GM18517 (cell line): ENCODE data around the gene XXYLT1.
"Not testable (repeated sequence)": the region's sequence is repeated elsewhere in the genome, so short reads cannot be mapped to it uniquely, and the experiment has no call there.

Source experiments
- ATAC-seq: cut with Tn5 transposase; IDR thresholded peaks from one replicate; pipeline ENCODE4 v1.9.1; 2021; ENCODE audit warnings: mild to moderate bottlenecking, moderate library complexity; ENCODE audit not compliant: unreplicated experiment

Gene XXYLT1

DNA sequence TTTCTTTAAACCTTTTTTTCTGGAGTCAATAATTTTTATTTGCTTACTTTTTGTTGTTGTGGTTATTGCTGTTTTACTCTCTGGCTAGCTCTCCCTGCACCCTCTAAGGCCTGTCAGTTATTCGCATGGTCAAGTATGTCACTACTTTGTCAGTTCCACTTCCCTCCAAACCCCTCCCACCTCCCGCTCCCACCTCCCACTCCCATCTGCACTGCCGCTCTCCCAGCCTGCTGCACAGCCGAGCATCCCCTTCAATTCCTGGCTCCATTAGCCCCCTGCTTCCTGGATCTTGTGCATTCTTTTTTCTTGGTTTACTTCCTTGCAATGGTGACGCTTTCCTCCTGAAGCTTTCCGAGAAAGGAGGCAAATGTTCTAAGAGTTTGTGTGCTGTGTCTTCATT lies 218.0 kb downstream of the XXYLT1 start:
- no peak for ATAC-seq

- not testable (repeated sequence) for ATAC-seq
These were observed 220.7 kb downstream of the XXYLT1 start for GRCh38 chr3:195050296-195050695.

DNA sequence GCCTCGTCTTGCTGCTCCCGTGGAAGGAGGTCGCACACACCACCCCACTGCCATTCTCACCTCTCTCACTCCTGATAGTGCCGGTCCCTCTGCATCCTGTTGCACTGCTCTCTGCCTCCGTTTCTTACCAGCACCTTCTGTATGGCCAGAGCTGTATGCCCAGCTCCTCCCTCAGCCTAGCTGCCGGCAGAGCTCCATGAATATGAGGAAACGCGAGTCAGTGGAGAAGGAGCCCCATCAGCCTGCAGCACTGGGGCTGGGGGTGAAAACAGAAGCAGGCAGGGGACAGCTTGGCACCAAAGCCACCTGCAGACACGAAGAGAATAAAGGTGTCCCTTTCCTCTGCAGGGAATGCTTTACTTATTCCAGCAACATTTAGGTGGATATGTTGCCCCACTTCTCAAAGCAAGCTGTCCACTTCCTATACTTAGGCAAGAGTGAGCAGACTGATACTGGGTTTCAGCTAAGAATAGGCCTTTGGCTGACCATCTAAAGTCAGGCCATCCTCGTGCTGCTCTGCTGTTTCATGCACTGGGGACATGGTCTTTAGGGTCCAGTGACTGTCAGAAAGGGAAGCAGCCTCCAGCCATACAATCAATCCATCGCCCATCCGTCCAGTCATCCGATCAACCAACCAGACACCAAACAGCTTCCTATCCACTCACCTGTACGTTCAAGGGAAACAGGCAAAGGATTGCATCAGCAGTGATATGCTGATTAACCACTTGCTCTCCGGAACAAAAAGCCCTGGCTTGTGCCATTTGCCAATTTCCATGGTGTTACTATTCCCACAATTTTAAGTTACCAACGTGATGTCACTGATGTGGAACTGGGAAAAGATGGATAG lies 222.7 kb downstream of the XXYLT1 start:
- no peak for ATAC-seq

DNA sequence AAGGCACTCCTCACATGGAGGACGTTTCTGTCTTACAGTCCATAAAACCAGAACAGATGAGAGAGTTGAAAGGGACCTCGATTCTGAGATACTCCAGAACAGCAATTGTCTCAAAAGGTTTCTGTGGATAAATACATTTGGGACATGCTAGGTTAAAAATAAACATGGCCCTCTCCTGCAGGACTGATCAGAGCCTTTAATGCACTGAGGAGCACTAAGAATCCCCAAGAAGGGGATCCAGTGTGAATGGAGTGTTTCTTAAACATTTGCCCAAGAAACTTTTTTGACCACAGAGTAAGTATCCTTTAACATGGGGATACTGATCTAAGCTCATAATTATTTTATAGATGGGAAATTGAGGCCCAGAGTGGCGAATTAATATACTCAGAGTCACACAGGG lies 223.4 kb downstream of the XXYLT1 start:
- no peak for ATAC-seq

GRCh38 chr3:195046441-195046840 lies 224.5 kb downstream of the XXYLT1 start:
- ATAC-seq: no peak

DNA sequence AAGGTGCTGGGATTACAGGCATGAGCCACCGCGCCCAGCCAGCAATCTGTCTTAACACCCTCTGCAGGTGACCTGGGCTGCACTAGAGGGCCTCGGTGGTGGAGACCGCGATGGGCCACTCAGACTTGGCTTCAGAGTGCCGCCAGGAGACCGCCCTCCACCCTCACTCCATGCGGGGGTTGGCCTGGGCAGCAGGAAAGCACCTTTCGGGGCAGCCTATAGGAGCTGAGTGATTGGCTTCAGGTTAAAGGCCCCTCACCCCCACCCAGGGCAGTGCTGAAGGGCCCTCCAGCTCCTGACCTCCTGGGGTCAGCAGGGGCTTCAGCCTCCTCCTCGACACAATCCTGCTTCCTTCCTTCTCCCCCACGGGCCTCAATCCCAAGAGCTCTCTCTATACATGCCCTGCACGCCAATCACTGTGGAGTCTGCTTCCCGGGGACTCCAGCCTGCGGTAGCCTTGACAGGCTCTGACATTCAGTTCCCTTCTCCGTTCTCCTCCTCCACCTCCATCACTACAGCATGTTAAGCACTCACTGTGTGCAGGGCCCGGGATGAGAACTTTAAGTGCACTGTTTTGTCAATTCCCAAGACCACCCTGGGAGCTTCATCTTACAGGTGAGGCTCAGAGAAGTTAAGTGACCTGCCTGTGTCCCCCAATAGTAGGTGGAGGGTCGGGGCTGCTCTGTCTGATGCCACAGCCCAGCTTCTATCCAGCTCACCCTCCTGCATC lies 225.3 kb downstream of the XXYLT1 start:
- ATAC-seq: no peak

DNA sequence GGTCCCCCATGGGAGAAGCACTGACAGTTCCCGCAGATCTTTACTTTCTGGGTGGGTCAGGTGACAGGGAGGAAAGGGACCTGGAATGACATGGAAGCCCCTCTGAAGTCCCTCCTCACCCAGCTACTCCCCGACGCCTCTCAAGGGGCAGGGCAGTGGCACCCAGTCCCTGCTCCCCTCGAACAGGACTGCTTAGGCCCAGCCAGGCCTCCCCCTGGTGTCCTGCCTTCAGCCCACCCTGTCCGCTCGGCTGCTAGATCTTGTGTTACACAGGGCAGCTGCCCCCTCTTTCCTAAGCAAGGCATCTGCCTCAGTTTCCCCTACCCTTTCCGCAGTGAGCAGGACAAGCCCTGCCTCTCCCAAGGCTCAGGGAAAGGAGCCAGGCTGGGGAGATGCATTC lies 226.5 kb downstream of the XXYLT1 start:
- ATAC-seq: no peak

DNA sequence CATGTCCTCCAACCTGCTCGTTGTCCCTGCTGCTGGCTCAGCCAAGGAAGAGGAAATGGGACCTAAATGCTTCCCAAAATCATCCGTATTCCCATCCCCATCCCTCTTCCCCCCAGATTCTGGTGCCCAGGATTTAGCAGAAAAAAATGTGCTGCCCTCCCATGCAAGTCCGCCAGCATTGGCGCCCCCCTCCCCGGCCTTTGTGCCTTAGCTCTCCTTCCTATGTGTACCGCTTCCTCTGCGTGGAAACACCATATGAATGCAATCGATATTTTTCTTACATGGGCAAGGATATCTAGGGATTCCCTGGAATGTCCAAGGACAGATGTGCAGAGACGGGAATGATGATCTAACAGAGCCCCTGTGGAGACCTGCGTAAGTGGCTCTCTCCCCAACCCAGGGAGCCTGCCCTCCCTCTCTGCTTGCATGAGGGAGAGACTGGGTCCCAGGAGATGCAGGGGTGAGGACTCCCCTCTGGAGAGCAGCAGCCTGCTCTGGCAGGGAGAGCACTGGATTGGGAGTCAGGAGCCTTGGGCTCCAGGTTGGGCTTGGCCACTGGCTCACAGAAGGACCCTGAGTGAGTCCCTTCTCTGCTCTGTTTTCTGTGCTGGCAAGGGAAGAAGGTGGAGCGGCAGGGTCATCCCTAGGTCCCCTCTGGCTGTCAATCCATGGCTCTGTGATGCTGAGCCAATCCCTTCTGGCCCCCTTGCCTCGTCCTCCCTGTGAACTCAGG lies 227.2 kb downstream of the XXYLT1 start:
- no peak for ATAC-seq

DNA sequence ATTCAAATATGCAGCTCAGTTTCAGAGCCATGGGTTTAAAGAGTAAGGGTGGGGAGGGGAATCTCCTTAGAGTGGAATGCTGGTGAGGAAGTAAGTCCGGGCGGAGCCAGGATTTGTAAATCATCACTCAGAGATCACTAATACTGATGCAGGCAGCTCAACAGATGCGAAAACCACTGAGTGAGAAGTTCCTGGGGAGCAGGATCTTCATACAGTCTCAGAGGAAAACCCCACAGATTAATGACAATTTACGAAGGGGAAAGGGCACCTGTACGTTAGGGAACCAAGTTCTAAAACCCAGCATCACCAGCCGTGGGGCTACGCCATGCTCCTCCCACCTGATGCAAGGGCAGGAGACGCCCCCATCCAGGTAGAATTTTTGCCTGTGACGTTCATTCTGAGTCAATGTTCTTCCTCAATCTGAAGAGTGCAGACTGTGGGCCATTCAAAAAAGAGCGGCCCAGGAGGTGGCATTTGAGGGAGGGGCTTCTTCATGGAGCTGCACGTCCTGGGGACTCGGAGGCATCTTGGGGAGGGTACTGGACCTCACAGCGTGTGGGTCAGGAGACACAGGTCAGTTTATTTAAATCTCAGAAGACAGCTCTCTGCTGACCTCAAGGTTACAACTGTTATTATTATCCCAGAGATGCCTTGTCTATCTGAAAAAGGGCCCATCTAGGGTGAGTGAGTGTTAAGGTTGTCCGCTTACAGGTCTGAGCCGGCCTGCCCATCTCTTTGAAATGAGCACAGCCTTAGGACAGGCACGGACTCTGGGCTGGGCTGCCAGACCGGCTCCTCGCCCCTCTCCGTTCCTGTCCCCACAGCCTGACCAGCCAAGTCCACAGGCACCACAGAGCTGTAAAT lies 228.0 kb downstream of the XXYLT1 start:
- no peak for ATAC-seq

DNA sequence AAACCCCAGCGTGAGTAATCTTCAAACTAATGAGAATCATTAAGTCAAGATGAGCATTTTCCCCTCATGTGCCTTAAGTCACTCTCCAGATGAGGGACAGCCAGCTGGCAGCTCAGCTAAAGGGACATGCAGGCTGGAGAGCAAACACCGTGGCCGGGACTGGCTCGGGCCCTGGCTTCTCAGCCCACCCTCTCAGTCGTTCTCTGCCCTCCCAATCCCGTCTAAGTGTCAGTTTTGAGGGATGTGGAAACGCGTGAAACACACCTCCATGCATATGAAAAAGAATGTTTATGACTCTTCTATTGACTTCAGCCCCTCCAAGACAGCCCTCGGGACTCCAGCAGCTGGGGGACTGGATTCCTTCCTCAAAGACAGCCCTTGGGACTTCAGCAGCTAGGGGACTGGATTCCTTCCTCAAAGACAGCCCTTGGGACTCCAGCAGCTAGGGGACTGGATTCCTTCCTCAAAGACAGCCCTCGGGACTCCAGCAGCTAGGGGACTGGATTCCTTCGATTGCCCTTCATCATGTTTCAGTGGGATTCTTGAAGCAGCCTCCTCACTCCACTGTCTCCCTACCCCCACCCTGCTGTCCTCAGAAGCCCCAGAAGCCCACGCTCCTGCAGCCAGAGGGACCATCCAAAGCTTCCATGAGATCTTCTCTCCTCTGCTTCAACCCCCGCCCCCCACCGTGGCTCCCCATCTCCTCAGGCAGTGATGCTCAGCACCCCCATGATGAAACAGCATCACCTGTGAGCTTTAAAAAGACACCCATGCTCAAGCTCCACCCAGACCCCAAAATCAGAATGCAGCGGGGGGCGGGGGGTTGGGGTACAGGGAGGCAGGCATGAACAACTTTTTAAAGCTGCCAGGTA lies 228.9 kb downstream of the XXYLT1 start:
- no peak for ATAC-seq

DNA sequence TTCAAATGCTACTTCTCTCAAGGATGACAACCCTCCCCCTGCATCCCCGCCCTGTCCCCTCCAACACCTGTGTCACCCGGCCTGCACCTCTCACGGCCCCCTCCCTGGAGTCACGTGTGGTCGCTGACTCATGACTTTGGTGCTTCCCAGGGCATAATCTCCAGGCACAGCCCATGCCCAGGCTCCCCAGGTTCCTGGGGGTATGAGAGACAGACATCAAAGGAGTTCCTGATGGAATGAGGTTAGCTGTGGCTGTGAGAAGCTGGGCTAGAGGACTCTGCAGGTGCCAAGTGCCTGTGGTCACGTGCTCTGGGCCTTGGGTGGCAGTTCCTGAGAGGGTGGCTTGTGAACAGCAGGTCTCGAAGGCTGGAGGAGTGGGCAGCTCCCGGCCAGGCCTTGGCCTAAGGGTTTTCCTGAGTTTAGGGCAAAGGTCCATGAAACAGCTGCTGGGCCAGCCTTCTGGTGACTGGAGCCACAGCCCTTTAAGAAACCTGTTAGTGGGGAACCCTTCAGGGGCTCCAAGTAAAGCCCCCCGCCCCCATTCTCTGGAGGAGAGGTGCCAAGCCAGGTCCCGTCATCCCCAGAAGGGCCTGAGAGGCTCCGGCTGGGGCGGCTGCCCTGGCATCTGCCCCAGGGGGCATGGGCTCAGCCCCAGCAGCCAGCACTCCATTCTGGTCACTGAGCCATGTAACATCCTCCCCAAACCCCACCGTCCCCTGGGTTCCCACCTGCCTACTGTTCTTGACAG lies 230.0 kb downstream of the XXYLT1 start:
- no peak for ATAC-seq

- ATAC-seq: no peak
These were observed 230.9 kb downstream of the XXYLT1 start for GRCh38 chr3:195040094-195040493.

DNA sequence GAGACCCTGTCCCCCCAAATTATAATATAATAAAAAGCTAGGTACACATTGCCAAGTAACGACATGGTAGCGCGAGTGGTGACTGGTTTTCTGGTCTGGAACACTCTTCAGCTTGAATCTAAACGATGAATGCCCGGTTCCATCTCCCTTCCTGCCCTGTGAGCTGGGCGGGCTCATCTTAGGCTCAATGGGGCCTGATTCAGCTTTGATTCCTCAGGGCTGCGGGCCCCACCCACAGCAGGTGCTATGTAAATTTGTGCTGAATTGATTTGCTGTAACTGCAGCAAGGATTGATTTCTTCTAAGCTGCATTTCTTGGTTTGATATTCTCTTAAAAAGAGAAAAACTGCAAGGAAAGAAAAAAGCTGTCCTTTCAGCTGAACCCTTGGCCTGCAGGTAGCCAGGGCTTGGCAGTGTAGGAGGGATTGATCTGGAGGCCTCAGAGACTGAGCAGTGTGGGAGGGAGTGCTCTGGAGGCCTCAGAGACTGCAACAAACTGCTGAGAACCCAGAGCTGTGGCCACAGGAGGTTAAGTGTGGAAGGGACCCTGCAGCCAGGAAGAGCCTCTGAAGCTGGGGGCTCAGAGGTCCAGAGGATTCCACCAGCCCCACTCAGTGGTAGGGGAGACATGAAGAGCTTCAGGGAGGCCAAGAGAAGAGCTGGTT lies 231.6 kb downstream of the XXYLT1 start:
- ATAC-seq: no peak

GRCh38 chr3:195038161-195038560 lies 232.8 kb downstream of the XXYLT1 start:
- ATAC-seq: no peak

DNA sequence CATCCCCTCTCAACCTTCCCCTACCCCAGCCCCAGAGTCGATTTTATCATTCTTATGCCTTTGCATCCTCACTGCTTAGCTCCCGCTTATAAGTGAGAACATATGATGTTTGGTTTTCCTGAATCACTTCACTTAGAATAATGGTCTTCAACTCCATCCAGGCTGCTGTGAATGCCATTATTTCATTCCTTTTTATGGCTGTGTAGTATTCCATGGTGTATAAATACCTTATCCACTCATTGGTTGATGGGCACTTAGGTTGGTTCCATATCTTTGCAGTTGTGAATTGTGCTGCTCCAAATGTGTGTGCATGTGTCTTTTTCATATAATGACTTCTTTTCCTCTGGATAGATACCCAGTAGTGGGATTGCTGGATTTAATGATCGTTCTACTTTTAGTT lies 233.4 kb downstream of the XXYLT1 start:
- not testable (repeated sequence) for ATAC-seq

GRCh38 chr3:195036974-195037373 lies 234.0 kb downstream of the XXYLT1 start:
- no peak for ATAC-seq

DNA sequence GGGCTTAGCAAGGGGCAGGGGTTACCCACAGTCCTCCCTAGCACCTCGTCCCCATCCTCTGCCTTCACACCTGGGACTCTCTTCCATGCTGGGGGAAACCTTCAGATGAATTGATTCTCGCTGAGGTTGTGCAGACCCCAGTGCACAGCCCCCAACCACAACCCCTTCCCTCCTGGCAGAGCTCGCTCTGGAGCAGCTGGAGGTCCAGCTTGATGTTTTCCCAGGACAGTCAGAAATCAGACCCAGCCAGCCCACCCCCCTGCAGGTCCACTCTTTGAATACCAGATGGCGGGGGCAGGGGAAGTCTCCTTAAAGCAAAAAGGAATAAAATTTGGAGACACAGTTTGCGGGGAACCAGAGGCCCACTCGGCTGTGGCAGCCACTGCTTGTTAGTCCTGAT lies 234.4 kb downstream of the XXYLT1 start:
- ATAC-seq: no peak

GRCh38 chr3:195036203-195036505 lies 234.8 kb downstream of the XXYLT1 start:
- ATAC-seq: no peak
